AML-193 (cell line): ENCODE measurements around the gene TMEM98.
A peak's percentile ranks its signal among the peaks of the same experiment; 100 is the strongest.
"Not testable (repeated sequence)": the region's sequence is repeated elsewhere in the genome, so short reads cannot be mapped to it uniquely, and the experiment has no call there.

Source experiments
- DNase-seq, 2 experiments: peaks; one replicate each; lab custom pipeline; 2025; lab: John Stamatoyannopoulos, UW

Gene TMEM98

GRCh38 chr17:32927724-32928585 lies at the start of gene TMEM98:
TMEM98 (plus strand) TSS chr17:32928153; CDS start chr17:32931529, 3,376 bp downstream.
- DNase-seq, result no peak

- peak in 1 of 2 experiments; percentile 23 for DNase-seq
Measured at GRCh38 chr17:32878211-32878610, 49.7 kb upstream of the TMEM98 start.

GRCh38 chr17:32879134-32879533 lies 48.8 kb upstream of the TMEM98 start:
- no peak for DNase-seq

- no peak for DNase-seq
Measured at GRCh38 chr17:32880671-32881453, 47.1 kb upstream of the TMEM98 start.

DNA sequence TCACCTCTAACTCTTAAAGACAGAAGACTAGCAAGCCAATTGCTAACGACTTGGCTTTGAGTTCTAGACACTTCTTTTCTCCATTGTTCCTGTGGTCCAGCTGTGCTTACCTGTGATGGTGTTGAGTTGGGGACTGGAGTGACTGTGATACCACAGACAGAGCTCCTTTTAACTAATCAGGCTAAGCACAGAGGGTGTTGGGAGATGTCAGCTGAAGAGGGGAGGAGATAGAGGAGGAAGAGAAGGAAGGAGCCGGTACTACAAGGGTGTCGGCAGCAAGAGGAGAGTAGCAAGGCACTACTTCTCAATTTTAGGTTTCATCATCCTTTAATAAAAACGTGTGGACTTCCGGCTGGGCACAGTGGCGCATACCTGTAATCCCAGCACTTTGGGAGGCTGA lies 45.9 kb upstream of the TMEM98 start:
- no peak for DNase-seq

DNA sequence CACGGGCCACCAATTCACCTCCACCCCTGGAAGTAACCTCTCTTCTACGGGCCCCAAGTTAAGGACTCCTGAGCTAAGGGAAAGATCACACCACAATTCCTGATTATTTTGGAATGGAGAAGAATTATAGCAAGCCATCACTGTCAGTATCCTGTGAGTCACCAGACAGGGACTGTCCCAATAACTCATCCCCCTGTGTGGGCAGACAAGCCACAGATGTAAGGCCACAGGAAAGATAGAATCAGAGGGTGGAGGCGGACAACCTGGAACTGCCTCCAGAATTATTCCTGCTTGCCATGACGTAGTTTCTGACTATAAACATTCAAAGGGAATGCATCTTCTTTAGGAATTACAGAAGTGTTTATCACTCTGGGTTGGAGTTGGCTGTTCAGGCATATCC lies 45.2 kb upstream of the TMEM98 start:
- no peak for DNase-seq

GRCh38 chr17:32886951-32887350 lies 41.0 kb upstream of the TMEM98 start:
- DNase-seq, result not testable (repeated sequence)

DNA sequence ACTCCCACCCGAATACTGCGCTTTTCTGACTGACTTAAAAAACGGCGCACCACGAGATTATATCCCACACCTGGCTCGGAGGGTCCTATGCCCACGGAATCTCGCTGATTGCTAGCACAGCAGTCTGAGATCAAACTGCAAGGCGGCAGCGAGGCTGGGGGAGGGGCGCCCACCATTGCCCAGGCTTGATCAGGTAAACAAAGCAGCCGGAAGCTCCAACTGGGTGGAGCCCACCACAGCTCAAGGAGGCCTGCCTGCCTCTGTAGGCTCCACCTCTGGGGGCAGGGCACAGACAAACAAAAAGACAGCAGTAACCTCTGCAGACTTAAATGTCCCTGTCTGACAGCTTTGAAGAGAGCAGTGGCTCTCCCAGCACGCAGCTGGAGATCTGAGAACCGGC lies 40.5 kb upstream of the TMEM98 start:
- not testable (repeated sequence) for DNase-seq

- peak in 1 of 2 experiments; percentile 10 for DNase-seq
Measured at GRCh38 chr17:32894245-32894644, 33.7 kb upstream of the TMEM98 start.

DNA sequence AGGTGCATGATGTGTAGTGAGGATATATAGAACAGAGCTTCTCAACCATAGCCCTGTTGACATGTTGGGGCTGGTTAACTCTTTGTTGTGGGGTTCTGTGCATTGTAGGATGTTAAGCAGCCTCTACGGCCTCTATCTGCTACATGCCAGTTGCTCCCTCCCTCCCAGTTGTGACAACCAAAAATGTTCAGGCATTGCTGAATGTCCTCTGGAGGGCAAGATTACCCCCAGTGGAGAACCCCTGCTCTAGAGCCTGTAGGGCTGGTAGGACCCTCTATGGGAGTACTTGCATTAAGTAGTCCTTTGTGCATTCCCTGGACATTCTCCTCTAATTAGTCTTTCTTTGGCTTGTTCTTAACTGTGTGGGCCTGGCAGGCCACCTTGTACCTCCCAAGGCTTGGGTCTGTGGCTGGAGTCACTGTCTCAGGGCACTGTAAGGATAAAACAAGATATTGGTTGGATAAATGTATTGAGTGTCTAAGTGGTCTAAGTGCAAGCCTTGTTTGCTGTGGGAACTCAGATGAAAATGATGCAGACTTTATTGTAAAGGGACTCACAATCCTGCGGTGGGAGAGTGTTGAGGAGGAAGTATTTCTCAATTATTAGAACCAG lies 31.2 kb upstream of the TMEM98 start:
- no peak for DNase-seq

DNA sequence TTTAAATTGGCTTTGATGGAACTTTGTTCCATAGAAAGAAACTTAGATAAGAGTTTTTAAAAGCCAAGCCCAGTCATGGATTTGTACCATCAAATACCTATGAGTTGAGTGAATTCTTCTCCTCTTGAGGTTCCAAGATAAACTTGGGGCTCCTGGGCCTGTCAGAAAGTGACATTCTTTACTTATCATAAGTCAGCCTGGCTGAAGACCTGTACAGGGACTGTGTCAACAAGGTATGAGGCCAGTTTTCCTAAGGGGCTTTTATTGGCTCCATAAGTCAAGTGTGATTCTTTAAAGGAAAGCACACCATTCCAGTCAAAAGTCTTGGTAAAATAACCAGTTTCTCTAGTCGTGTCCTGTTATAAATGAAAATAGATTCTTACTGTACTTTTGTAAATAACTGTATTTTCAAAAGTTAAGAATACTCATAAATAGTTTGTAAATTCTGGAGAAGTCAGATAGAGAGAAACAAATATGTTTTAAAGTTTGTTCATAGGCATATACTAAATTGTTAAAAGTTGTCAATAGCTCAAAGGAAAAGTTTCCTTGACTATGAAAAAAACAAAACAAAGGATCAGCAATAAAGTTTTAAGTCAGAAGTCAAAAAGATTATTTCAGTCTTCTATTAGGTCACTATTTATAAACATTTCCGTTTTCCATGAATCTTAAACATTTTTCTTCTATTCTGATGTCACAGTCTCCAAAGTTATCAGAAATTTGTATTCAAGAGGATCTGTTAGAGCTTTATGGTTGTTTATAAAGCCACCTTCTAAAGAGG lies 28.5 kb upstream of the TMEM98 start:
- no peak for DNase-seq

GRCh38 chr17:32901743-32902142 lies 26.2 kb upstream of the TMEM98 start:
- no peak for DNase-seq

GRCh38 chr17:32903774-32904673 lies 23.9 kb upstream of the TMEM98 start:
- DNase-seq, result no peak

GRCh38 chr17:32904891-32905290 lies 23.1 kb upstream of the TMEM98 start:
- no peak for DNase-seq

DNA sequence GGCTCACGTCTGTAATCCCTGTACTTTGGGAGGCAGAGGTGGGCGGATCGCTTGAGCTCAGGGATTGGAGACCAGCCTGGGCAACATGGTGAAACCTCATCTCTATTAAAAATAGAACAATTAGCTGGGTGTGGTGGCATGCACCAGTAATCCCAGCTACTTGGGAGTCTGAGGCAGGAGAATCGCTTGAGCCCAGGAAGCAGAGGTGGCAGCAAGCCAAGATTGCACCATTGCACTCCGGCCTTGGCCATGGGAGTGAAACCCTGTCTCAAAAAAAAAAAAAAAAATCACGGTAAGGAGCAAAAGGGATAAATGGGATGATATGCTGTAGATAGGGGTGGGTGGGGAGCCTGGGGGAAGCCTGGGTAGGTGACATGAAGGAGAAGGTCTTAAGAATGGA lies 20.4 kb upstream of the TMEM98 start:
- DNase-seq, result no peak

GRCh38 chr17:32909787-32910369 lies 18.1 kb upstream of the TMEM98 start:
- DNase-seq, result peak; percentile 69 to 79

DNA sequence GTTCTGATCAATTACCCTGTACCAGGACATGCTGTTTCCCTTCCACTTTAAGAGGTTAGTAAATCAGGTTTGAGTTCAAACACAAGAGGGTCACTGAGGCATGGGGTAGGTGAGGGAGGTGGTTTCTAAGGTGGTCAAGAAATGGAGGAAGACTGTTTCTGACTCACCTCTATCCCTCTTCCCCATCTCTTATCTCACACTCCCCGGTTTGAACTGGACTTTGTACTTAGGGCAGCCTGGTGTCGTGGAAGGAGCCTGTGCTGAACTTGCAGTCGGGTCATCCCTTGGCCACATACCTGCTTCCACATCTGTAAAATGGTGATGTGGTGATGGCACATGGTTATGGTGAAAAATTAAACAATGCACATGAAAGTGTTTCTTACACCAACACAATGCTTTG lies 17.2 kb upstream of the TMEM98 start:
- DNase-seq, result no peak

GRCh38 chr17:32912218-32912897 lies 15.6 kb upstream of the TMEM98 start:
- DNase-seq, result no peak

- no peak for DNase-seq
Measured at GRCh38 chr17:32913593-32913992, 14.4 kb upstream of the TMEM98 start.

- no peak for DNase-seq
Measured at GRCh38 chr17:32914181-32914580, 13.8 kb upstream of the TMEM98 start.
